ENCODE results near the gene C1QTNF1.

Gene C1QTNF1

DNA sequence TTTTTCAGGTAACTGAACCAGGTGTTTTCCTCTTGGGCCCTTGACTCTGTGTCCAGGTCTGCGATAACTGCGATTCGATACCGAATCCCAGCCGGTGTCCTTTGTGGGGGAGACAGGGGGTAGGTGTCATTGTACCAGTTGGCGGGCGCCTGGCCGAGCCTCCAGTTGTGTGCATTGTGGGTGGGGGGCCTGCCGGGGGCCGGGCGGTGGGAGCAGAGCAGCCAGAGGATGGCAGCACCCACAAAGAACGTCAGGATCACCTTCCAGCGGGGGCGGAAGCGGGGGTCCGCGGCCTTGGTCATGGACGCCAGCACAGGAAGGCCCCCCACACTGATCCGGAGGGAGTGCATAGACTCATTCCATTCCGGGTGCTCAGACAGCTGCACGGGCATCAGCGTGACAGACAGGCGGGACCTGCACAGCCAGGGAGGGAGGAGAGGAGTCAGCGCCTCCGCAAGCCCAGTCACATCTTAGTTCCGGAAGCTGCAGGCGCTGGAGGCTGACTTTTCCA is 26.7 kb upstream of the C1QTNF1 start:
- Histone ChIP-seq H3K4me1 (no peaks in the 10 kb centered on the region), H3K9me3 (no peaks in the 10 kb centered on the region), H3K27me3 (ENCODE audit: low read depth) (no peaks in the 10 kb centered on the region), H3K4me3 (no peak overlapping the region), H3K36me3 (replicated peaks) (peaks cover 31% of the 10 kb centered on the region)
- in situ Hi-C loops (cut with MboI; ENCODE audit: low sequenced_read_pairs), result no loop called here
- no peak for DNase-seq (ENCODE audit: low spot score in 2 of 2)

DNA sequence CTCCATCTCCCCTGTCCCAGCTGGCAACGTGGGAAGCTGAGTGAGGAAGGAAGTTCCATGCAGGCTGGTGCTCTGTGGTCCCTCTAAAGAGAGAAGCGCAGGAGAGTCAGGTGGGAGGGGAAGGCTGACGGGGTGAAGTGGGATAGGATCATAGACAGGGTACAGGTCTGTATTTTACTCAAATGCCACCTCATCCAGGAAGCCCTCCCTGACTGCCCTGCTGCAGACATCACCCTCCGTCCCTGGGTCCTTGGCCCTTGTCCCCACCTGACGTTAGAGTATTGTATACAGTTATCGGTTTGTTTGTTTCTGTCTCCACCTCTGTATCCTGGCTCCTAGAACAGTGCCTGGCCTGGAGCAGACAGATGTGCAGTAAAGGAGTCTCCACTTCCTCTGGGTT is 26.1 kb upstream of the C1QTNF1 start:
- in situ Hi-C loops (cut with MboI; ENCODE audit: low sequenced_read_pairs), result no loop called here
- H3K36me3 ChIP-seq (replicated peaks), result peaks cover 25% of the 10 kb centered on the region

DNA sequence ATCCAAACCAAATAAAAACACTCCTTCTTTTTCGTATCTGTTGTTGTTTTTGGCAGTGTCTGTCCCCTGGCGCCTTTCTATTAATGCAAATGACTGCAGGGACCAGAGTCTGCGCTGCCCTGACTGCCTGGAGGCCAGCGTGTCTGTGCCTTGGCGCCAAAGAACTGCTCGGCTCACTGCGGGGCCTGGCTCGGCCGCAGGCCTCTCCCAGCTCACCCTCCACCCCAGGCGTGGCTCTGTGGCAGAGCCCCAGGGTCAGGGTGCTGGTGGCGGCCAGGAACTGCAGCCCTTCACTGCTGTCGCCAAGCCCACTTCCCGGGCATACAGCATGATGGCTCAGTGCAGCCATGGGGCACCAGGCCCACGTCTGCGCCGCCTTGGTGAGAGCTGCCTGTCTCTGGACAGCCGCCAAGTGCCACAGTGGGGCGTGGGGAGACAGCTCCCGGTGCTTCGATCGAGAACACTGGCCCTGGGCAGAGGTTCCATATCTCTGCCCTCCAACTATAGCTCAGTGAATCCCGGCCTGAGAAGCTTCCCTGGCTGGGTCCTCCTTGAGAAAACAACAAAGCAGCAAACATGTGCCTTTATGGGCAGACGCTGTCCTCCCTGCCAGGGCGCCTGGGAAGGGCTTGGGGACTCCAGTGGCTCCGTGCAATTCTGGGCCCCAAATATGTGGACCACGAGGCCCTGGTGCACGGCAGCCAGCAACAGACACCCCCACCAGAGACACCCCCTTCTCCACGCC is 25.5 kb upstream of the C1QTNF1 start:
- H3K4me1 ChIP-seq, result no peaks in the 10 kb centered on the region
- DNase-seq (ENCODE audit: low spot score in 2 of 2), result no peak
- H3K4me3 ChIP-seq, result no peak overlapping the region
- in situ Hi-C loops (cut with MboI; ENCODE audit: low sequenced_read_pairs), result no loop called here
- H3K36me3 ChIP-seq (replicated peaks), result peaks cover 23% of the 10 kb centered on the region
- H3K27me3 ChIP-seq (ENCODE audit: low read depth), result no peaks in the 10 kb centered on the region
- no peaks in the 10 kb centered on the region for H3K9me3 ChIP-seq

More for the DNA sequence above, 26.1 kb upstream of the C1QTNF1 start:
- DNase-seq (ENCODE audit: low spot score in 2 of 2), result no peak
- H3K4me3 ChIP-seq, result no peak overlapping the region
- no peaks in the 10 kb centered on the region for H3K4me1 ChIP-seq
- no peaks in the 10 kb centered on the region for H3K27me3 ChIP-seq (ENCODE audit: low read depth)
- no peaks in the 10 kb centered on the region for H3K9me3 ChIP-seq

DNA sequence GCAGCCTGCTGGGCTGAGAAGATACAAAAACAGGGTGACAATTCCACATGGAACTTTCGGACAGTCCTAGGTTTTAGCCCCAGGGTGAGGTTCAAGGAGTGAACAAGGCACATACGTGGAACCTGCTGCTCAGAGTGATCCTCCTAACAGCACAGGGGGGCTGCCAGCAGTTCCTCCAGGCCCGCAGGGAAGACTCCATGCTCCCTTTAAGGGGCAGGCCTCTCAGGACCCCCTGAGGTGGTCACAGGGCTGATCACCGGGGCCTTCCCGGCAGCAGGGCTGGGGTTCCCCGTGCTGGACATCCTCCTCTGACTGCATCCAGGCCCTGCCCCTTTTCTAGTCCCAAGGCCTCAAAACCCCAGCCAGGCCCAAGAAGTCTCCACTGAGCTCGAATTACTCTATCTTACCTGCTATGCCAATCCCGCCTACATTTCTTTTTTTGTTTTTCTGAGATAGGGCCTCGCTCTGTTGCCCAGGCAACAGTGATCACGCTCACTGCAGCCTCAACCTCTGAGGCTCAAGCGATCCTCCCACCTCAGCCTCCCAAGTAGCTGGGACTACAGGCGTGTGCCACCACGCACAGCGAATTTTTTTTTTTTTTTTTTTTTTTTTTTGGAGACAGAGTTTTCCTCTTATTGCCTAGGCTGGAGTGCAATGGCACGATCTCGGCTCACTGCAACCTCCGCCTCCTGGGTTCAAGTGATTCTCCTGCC is 24.8 kb upstream of the C1QTNF1 start:
- Histone ChIP-seq H3K9me3 (no peaks in the 10 kb centered on the region), H3K27me3 (ENCODE audit: low read depth) (no peaks in the 10 kb centered on the region), H3K4me1 (no peaks in the 10 kb centered on the region), H3K36me3 (replicated peaks) (peaks cover 19% of the 10 kb centered on the region), H3K4me3 (no peak overlapping the region)
- no peak for DNase-seq (ENCODE audit: low spot score in 2 of 2)
- in situ Hi-C loops (cut with MboI; ENCODE audit: low sequenced_read_pairs), result no loop called here

DNA sequence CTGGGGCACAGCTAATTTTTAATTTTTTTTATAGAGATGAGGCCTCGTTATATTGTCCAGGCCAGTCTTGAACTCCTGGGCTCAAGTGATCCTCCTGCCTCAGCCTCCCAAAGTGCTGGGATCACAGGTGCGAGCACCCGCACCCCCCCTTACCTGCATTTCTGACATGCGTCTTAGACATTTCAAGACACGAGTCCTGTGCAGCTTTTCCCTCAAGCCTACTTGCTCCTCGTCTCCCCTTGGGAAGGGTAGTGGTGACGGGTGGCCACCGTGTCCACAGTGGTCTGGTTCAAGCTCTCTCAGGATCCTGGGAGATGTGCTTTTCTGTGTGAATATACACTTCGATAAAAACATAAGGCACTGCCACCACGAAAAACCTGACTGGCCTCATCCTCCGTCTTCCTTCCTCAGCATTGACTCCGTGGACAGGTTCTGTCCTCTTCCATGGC is 24.0 kb upstream of the C1QTNF1 start:
- Histone ChIP-seq H3K27me3 (ENCODE audit: low read depth) (no peaks in the 10 kb centered on the region), H3K36me3 (replicated peaks) (peaks cover 19% of the 10 kb centered on the region), H3K4me1 (no peaks in the 10 kb centered on the region), H3K4me3 (no peak overlapping the region), H3K9me3 (no peaks in the 10 kb centered on the region)
- no peak for DNase-seq (ENCODE audit: low spot score in 2 of 2)
- in situ Hi-C loops (cut with MboI; ENCODE audit: low sequenced_read_pairs), result no loop called here

DNA sequence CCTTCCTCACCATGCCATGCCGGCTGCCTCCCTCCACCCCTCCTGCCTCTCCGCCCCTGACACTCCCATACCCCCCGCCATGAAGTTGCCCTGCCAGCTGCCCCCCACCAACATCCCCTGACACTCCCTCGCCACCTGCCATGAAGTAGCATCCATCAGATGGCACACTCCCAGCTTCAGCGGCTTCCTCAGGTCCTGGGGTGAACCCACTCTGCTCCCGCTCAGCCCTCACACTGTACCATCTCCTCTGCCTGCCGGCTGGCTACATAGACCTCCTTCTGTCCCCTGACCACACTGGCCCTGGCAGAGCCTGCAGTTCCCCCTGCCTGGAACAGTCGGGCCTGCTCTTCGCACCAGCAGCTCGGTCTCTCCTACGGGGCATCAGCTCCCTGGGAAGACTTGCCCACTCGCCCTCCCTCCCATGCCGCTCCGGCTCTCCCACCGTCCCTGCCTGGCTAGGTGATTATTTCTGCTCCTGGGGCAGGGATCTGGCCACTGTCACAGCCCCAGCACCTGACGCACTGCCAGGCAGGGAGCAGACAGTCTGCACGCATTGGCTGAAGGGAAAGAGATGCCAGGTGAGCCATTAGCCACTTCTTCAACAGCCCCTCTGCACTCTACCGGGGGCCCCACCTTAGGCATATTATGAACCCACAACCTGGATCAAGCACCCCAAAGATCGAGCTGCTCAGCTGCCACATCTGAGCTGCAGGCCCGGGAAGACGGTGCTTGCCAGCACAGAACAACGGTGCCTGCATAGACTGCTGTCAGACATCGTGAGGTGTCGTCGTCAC is 23.4 kb upstream of the C1QTNF1 start:
- Histone ChIP-seq H3K9me3 (no peaks in the 10 kb centered on the region), H3K4me3 (no peak overlapping the region), H3K36me3 (replicated peaks) (peaks cover 18% of the 10 kb centered on the region), H3K27me3 (ENCODE audit: low read depth) (no peaks in the 10 kb centered on the region), H3K4me1 (no peaks in the 10 kb centered on the region)
- in situ Hi-C loops (cut with MboI; ENCODE audit: low sequenced_read_pairs), result no loop called here
- no peak for DNase-seq (ENCODE audit: low spot score in 2 of 2)

DNA sequence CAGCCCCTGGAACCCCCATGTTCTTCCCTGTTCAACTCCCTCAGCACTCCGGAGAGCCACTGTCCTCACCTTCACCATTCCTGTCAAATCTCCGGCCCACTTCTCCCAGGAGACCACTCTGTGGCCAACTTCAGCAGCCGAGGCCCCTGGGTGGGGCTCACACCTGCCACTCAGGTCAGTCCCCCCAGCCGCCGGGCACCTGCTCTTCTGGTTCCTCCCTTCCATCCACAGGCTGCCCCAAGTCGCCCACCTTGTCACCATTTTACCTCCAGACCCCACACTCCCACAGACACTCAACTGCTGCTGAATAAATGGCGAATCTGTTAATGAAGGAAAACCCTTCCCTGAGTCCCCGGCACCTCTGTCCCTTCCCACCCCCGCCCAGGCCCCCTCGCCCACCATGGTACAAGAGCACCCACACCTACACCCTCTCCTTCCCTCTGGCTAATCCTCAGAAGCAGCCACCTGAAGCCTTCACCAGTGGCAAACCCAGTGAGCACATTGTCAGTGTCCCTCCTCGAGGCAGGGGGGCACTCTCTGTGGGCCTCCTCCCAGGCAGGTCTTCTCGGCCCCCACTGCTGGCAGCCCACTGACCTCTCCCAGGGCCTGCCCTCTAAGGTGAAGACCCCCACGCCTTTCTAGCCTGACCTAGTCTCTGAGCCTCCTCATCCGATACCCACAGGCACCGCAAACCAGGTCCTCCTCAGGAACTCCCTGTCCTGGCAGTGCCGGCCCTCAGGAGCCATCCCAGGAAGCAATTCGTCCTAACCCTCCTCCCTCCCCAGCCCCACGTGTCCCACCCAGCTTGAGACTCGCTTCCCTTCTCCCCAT is 22.6 kb upstream of the C1QTNF1 start:
- no peaks in the 10 kb centered on the region for H3K4me1 ChIP-seq
- H3K27me3 ChIP-seq (ENCODE audit: low read depth), result no peaks in the 10 kb centered on the region
- no peak for DNase-seq (ENCODE audit: low spot score in 2 of 2)
- no peaks in the 10 kb centered on the region for H3K9me3 ChIP-seq
- in situ Hi-C loops (cut with MboI; ENCODE audit: low sequenced_read_pairs), result no loop called here
- peaks cover 13% of the 10 kb centered on the region for H3K36me3 ChIP-seq (replicated peaks)
- no peak overlapping the region for H3K4me3 ChIP-seq

DNA sequence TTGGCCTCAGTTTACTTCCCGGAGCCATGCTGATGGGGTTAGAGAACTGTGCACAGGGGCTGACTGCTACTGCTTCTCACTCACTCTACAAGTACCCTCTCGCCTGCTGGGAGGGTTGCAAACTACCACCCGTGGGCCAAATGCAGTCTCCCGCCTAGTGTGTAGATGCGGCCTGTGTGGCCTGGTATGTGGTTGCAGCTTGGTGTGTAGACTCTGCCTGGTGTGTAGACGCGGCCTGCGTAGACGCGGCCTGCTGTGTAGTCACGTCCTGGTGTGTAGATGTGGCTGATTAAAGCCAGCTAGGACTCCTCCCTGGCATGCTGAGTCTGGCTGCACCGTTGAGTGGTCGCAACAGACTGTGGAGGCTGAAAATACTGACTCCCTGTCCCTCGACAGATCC is 21.7 kb upstream of the C1QTNF1 start:
- Histone ChIP-seq H3K4me3 (no peak overlapping the region), H3K4me1 (no peaks in the 10 kb centered on the region), H3K27me3 (ENCODE audit: low read depth) (no peaks in the 10 kb centered on the region), H3K36me3 (replicated peaks) (peaks cover 7% of the 10 kb centered on the region; the same call in 1 of the 2 replicates), H3K9me3 (no peaks in the 10 kb centered on the region)
- in situ Hi-C loops (cut with MboI; ENCODE audit: low sequenced_read_pairs), result no loop called here
- no peak for DNase-seq (ENCODE audit: low spot score in 2 of 2)

DNA sequence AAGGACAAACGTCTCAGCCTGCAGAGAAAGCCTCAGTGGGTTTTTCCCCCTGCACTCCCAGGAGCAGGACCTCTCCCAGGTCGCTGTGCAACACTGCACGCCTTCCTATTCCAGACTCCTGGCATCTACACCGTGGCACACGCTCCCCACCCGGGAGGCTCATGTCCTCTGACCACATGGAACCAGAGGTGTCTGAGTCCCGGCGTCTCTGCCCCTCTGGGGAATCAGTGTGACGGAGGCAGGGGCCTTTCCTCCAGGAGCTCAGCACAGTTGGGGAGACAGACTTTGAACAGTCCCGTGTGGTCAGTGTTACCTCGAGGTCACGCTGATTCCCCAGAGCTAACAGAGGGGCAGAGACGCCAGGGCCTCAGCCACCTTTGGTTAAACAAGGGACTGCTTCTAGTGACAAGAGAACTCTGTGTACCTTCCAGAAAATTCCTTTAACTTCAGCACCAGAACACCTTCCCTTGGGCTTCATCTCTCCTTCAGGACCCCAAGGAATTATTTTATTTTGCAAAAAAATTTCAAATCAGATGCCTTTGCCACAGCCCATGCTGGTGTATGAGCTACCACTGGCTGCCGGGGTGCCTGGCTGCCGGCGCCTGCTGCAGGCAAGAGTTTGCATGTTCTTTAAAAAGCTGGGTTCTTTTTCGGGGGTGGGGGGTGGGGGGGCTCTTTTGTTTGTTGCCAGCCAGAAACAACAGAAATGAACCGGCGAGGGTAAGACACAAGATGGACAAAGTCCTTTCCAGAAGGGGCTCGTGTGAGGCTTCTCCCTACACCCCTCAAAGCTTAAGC is 21.0 kb upstream of the C1QTNF1 start:
- in situ Hi-C loops (cut with MboI; ENCODE audit: low sequenced_read_pairs), result no loop called here
- Histone ChIP-seq H3K4me1 (no peaks in the 10 kb centered on the region), H3K27me3 (ENCODE audit: low read depth) (no peaks in the 10 kb centered on the region), H3K9me3 (no peaks in the 10 kb centered on the region), H3K4me3 (no peak overlapping the region), H3K36me3 (replicated peaks) (peaks cover 2% of the 10 kb centered on the region)
- no peak for DNase-seq (ENCODE audit: low spot score in 2 of 2)

DNA sequence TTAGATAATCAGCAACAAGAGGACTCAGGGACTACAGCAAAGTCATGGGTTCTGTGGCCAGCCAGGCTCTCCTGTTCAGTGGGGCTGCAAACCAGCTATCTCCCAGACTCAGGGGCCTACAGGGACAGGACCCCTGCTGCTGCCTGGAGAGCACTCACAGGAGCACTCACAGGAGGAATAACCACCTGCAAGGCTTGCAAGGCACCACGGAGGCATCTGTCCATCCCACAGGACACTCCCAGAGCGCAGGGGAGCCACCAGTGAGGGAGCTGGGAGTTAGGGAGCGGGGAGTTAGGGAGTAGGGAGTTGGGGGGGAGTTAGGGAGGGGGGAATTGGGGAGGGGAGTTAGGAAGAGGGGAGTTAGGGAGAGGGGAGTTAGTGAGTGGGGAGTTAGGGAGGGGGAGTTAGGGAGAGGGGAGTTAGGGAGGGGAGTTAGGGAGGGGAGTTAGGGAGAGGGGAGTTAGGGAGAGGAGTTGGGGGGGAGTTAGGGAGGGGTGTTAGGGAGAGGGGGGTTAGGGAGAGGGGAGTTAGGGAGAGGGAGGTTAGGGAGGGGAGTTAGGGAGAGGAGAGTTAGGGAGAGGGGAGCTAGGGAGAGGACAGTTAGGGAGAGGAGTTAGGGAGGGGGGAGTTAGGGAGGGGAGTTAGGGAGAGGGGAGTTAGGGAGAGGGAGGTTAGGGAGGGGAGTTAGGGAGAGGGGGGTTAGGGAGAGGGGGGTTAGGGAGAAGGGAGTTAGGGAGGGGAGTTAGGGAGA is 20.1 kb upstream of the C1QTNF1 start:
- Histone ChIP-seq H3K36me3 (replicated peaks) (no peaks in the 10 kb centered on the region; the same call in 1 of the 2 replicates), H3K4me1 (0 out of 2 replicates have a peak, but pooled peaks cover 3% of the 10 kb centered on the region), H3K9me3 (no peaks in the 10 kb centered on the region), H3K27me3 (ENCODE audit: low read depth) (no peaks in the 10 kb centered on the region), H3K4me3 (no peak overlapping the region)
- in situ Hi-C loops (cut with MboI; ENCODE audit: low sequenced_read_pairs), result no loop called here
- DNase-seq (ENCODE audit: low spot score in 2 of 2), result no peak

DNA sequence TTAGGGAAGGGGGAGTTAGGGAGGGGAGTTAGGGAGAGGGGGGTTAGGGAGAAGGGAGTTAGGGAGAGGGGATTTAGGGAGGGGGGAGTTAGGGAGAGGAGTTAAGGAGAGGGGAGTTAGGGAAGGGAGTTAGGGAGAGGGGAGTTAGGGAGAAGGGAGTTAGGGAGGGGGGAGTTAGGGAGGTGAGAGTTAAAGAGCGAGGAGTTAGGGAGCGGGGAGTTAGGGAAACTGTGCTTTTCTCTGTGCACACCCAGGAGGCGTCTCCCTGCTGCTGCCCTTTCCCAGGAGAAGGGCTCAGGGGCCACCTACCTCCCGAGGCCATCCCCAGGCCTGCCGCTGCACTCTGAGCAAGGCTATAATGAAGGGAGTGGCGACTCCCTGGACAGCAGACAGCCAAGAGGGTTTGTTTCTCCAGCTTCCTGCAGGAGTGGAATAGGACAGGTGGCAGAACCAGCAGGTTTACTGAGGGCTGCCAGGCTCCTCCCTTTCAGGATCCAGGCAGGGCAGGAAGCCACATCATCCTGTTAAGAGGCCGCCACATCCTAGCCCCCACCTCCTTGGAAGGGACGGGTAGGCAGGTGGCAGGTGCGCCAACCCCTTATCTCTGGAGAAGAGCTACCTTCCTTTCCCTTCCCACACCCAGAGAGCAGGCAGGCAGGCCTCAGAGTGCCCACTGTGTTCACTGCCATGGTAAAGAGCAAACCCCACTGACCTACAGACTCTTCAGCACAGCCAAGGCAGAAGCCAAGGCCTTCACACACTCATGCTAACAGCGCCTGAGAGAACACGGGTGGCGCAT is 18.7 kb upstream of the C1QTNF1 start:
- no peak for DNase-seq (ENCODE audit: low spot score in 2 of 2)
- Histone ChIP-seq H3K4me3 (no peak overlapping the region), H3K4me1 (peaks cover 8% of the 10 kb centered on the region), H3K27me3 (ENCODE audit: low read depth) (no peaks in the 10 kb centered on the region), H3K36me3 (replicated peaks) (no peaks in the 10 kb centered on the region; the same call in 1 of the 2 replicates), H3K9me3 (no peaks in the 10 kb centered on the region)
- in situ Hi-C loops (cut with MboI; ENCODE audit: low sequenced_read_pairs), result no loop called here
